Measurements from ENCODE around the gene AGMO. TPM values are rescaled to one million over a fixed set of nuclear protein-coding genes. Genes with fewer than 3 reads are reported as not detected.

Gene AGMO
- polyA plus RNA-seq, 1 donor = 12.7 TPM

DNA sequence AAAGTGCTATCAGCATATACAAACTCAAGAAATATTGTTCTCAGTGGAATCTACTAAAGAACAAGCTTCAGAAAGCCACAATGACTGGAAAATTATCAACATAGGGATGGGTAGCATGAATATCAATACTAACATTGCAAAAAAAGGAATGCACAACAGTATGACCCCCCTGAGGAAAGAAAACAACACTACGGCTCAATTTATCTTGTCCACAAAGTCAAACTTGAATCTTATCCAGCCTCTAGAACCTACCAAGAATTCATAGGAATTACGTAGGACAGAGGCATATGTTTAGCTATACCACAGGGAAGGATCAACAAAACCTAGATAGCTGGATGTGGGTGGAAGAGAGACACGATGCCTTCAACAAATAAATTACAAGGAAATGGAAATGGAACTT lies 54.6 kb downstream of the AGMO start:
- Histone ChIP-seq H3K4me3 (ENCODE audit: low read length) (no peak overlapping the region), H3K36me3 (ENCODE audit: control insufficient read depth, insufficient read depth, low read length) (no peaks in the 10 kb centered on the region), H3K4me1 (ENCODE audit: control insufficient read depth, insufficient read depth, low read length) (no peaks in the 10 kb centered on the region), H3K27me3 (ENCODE audit: control insufficient read depth, insufficient read depth, low read length) (no peaks in the 10 kb centered on the region), H3K9me3 (ENCODE audit: control insufficient read depth, low read depth, low read length) (no peaks in the 10 kb centered on the region), H3K27ac (ENCODE audit: low read length) (no peak overlapping the region)
- WGBS (ENCODE audit: insufficient coverage, low lambda C conversion rate) = 47% methylated on average over 2 of the region's 3 CpGs
- no peak for DNase-seq

DNA sequence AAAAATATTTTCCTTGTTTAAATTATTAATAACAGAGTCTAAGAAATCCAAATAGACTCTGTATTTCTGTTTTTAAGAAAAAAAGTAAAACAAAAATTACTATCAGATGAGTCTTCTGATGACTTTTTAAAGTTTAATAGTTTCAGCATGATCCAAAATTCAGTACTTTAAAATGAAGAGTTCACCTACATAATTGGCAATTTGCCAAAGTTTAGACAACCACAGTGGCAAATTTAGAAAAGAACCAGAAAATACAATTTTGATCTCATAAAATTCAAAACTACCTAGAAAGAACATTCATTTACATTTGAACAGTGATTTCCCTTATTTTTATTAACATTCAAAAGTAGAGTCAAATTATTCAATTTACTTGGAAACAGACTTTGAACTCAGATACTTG lies 56.1 kb downstream of the AGMO start:
- no peak overlapping the region for H3K4me3 ChIP-seq (ENCODE audit: low read length)
- no peaks in the 10 kb centered on the region for H3K36me3 ChIP-seq (ENCODE audit: control insufficient read depth, insufficient read depth, low read length)
- no peak overlapping the region for H3K27ac ChIP-seq (ENCODE audit: low read length)
- H3K9me3 ChIP-seq (ENCODE audit: control insufficient read depth, low read depth, low read length) = no peaks in the 10 kb centered on the region
- no peaks in the 10 kb centered on the region for H3K27me3 ChIP-seq (ENCODE audit: control insufficient read depth, insufficient read depth, low read length)
- no peaks in the 10 kb centered on the region for H3K4me1 ChIP-seq (ENCODE audit: control insufficient read depth, insufficient read depth, low read length)
- no peak for DNase-seq

DNA sequence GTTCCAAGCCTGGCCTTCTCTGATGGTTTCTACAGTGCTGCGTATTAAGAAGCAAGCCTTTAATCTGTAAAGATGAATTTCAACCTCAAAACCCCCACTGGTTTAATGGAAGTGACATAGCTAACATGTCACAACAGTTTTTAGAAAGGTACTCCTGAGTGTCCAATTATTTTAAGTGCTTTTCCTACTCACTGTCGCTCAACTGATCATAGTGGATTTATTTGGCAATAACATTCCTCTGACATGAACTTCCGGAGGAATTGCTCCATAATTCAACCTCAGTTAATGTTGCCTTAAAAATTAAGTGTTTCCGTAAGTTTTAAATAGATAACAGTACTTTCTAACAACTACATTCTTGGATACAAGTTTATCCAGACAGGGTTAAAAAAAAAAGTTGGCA lies 57.5 kb downstream of the AGMO start:
- Histone ChIP-seq H3K9me3 (ENCODE audit: control insufficient read depth, low read depth, low read length) (no peaks in the 10 kb centered on the region), H3K4me3 (ENCODE audit: low read length) (no peak overlapping the region), H3K4me1 (ENCODE audit: control insufficient read depth, insufficient read depth, low read length) (no peaks in the 10 kb centered on the region), H3K27me3 (ENCODE audit: control insufficient read depth, insufficient read depth, low read length) (no peaks in the 10 kb centered on the region), H3K27ac (ENCODE audit: low read length) (no peak overlapping the region), H3K36me3 (ENCODE audit: control insufficient read depth, insufficient read depth, low read length) (no peaks in the 10 kb centered on the region)
- no peak for DNase-seq
- WGBS (ENCODE audit: insufficient coverage, low lambda C conversion rate) = 100% methylated on average over 2 of the region's 4 CpGs

DNA sequence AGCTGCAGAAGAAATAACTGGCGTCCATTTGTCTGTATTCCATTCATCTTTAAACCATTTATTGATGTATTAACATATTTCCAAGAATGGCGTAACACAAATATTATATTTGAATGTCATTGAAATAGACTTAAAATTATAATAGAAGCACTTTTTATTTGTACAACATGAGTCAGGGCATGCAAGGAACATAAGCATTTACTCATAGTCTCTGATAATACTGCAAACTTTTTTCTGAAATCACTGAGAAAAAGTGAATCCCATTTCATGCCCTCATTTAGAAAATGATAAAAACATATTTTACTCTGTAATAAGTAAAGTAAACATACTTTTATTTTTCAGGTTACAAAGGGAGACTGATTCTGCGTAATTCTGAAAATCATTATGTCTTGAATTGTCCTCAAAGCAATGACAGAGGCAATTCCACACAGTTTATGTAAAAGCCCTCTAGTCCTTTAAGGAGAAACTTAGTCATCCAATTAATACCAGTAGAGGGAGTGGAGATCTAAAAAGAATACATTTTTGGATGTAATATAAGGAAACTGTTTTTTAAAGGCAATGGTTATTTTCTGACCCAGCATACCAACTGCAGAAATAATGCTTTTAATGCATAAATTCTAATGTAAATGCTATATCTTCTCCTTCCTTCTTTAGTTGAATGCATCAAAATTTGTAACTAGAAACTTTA lies 58.1 kb downstream of the AGMO start:
- H3K9me3 ChIP-seq (ENCODE audit: control insufficient read depth, low read depth, low read length) = no peaks in the 10 kb centered on the region
- H3K36me3 ChIP-seq (ENCODE audit: control insufficient read depth, insufficient read depth, low read length) = no peaks in the 10 kb centered on the region
- no peak overlapping the region for H3K4me3 ChIP-seq (ENCODE audit: low read length)
- H3K4me1 ChIP-seq (ENCODE audit: control insufficient read depth, insufficient read depth, low read length) = no peaks in the 10 kb centered on the region
- WGBS (ENCODE audit: insufficient coverage, low lambda C conversion rate) = 100% methylated on average over 3 of the region's 3 CpGs
- H3K27me3 ChIP-seq (ENCODE audit: control insufficient read depth, insufficient read depth, low read length) = no peaks in the 10 kb centered on the region
- H3K27ac ChIP-seq (ENCODE audit: low read length) = no peak overlapping the region
- DNase-seq = no peak

DNA sequence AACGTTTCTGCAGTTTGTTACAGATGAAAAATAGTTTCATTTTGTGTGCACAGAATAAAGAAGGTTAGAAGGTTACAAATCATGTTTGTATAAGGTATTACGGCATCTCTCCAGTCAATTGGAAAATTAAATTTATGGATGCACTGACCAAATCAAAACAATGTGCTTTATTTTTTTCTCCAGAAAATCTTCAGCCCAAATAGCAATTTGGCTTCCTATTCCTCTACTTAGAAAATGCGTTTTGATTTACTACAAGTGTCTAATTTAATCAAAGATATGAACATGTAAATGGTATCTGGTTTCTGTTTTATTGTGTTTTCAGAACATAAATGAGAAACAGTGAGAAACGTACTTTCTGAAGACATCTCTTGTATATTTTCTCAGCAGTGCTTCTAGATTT lies 63.4 kb downstream of the AGMO start:
- Histone ChIP-seq H3K27me3 (ENCODE audit: control insufficient read depth, insufficient read depth, low read length) (no peaks in the 10 kb centered on the region), H3K36me3 (ENCODE audit: control insufficient read depth, insufficient read depth, low read length) (no peaks in the 10 kb centered on the region), H3K27ac (ENCODE audit: low read length) (no peak overlapping the region), H3K4me1 (ENCODE audit: control insufficient read depth, insufficient read depth, low read length) (no peaks in the 10 kb centered on the region), H3K9me3 (ENCODE audit: control insufficient read depth, low read depth, low read length) (no peaks in the 10 kb centered on the region), H3K4me3 (ENCODE audit: low read length) (no peak overlapping the region)
- DNase-seq = no peak
- 93% methylated on average over 2 of the region's 4 CpGs for WGBS (ENCODE audit: insufficient coverage, low lambda C conversion rate)

DNA sequence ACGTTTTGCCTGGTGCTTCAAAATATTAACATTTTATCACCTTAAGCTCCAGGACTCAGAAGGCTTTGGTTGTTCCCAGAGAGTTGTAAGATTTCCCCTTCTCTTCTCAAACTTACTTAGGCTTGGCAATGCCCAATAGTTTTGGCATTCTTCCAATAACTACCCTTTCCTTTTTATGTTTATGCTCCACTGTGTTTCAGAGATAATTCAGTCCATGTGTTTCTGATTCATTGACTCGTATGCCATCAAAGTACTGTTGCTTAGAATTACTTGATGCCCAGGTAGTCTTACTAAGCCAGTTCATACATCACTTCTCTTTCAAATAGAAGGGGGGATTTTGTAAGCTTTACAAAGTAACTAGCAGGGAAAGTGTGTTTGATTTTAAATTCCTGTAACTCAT lies 66.6 kb downstream of the AGMO start:
- WGBS (ENCODE audit: insufficient coverage, low lambda C conversion rate) = 50% methylated on average over 1 of the region's 2 CpGs
- H3K27ac ChIP-seq (ENCODE audit: low read length) = no peak overlapping the region
- H3K4me3 ChIP-seq (ENCODE audit: low read length) = no peak overlapping the region
- H3K4me1 ChIP-seq (ENCODE audit: control insufficient read depth, insufficient read depth, low read length) = no peaks in the 10 kb centered on the region
- no peaks in the 10 kb centered on the region for H3K27me3 ChIP-seq (ENCODE audit: control insufficient read depth, insufficient read depth, low read length)
- no peak for DNase-seq
- no peaks in the 10 kb centered on the region for H3K9me3 ChIP-seq (ENCODE audit: control insufficient read depth, low read depth, low read length)
- H3K36me3 ChIP-seq (ENCODE audit: control insufficient read depth, insufficient read depth, low read length) = no peaks in the 10 kb centered on the region

DNA sequence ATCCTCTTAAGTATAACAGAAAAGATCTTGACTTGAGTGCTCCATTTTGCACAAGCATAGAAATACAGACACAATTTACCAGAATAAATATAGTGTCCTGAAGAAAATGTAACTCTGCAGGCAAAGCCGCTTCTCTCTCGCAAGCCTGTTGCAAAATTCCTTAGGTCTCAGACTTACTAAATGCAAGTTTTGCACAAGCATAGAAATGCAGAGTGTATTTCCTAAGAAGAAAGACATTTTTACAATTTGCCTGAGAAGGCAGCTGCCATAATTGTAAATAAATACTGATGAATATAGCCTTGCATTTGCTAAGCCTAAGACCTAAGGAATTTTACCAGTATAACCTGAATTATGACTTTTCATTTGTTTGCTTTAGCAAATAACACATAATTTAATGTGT lies 67.1 kb downstream of the AGMO start:
- Histone ChIP-seq H3K4me3 (ENCODE audit: low read length) (no peak overlapping the region), H3K27me3 (ENCODE audit: control insufficient read depth, insufficient read depth, low read length) (no peaks in the 10 kb centered on the region), H3K4me1 (ENCODE audit: control insufficient read depth, insufficient read depth, low read length) (no peaks in the 10 kb centered on the region), H3K27ac (ENCODE audit: low read length) (no peak overlapping the region), H3K36me3 (ENCODE audit: control insufficient read depth, insufficient read depth, low read length) (no peaks in the 10 kb centered on the region), H3K9me3 (ENCODE audit: control insufficient read depth, low read depth, low read length) (no peaks in the 10 kb centered on the region)
- 40% methylated on average over 2 of the region's 2 CpGs for WGBS (ENCODE audit: insufficient coverage, low lambda C conversion rate)
- DNase-seq = no peak

DNA sequence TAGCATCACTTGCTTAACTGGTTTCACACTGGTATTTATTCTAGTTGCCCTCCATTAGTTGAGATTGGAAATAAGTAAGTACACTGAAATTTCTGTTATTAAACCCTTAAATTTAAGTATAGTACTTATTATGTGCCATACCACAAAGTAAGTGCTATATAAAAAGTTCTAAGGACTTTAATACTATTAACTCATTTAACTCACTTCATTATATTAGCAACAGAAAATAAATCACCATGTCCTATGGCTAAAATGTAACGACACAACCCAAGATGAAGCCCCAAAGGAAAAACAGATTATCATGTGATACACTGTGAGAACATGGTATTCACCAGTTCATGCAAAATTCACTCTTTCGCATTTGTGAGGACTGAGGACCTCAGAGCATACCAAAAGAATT lies 70.5 kb downstream of the AGMO start:
- Histone ChIP-seq H3K9me3 (ENCODE audit: control insufficient read depth, low read depth, low read length) (no peaks in the 10 kb centered on the region), H3K36me3 (ENCODE audit: control insufficient read depth, insufficient read depth, low read length) (no peaks in the 10 kb centered on the region), H3K4me3 (ENCODE audit: low read length) (no peak overlapping the region), H3K27ac (ENCODE audit: low read length) (no peak overlapping the region), H3K27me3 (ENCODE audit: control insufficient read depth, insufficient read depth, low read length) (no peaks in the 10 kb centered on the region), H3K4me1 (ENCODE audit: control insufficient read depth, insufficient read depth, low read length) (no peaks in the 10 kb centered on the region)
- no peak for DNase-seq
- no CpG with 5 or more reads among the region's 2 CpGs for WGBS (ENCODE audit: insufficient coverage, low lambda C conversion rate)

DNA sequence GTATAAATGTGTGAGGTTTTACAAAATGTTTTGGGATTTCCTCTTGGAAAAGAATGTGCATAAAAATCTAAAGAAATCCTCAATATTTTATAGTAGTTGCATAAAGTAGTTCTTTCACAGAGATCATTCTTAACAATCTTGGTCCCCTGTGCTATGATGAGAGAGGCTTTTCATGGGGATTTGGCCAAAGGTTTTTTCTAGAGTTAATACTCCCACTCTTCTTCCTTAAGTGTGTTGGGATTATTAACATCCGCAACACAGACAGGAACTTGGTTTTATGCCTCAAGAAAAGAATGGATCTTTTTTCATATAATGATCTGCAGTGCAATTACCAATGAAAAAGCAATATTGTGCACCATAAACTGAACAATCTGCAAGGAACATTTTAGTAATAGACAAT lies 71.5 kb downstream of the AGMO start:
- Histone ChIP-seq H3K36me3 (ENCODE audit: control insufficient read depth, insufficient read depth, low read length) (no peaks in the 10 kb centered on the region), H3K4me1 (ENCODE audit: control insufficient read depth, insufficient read depth, low read length) (no peaks in the 10 kb centered on the region), H3K4me3 (ENCODE audit: low read length) (no peak overlapping the region), H3K27me3 (ENCODE audit: control insufficient read depth, insufficient read depth, low read length) (no peaks in the 10 kb centered on the region), H3K27ac (ENCODE audit: low read length) (no peak overlapping the region), H3K9me3 (ENCODE audit: control insufficient read depth, low read depth, low read length) (no peaks in the 10 kb centered on the region)
- DNase-seq = no peak
- WGBS (ENCODE audit: insufficient coverage, low lambda C conversion rate) = 100% methylated on average over 1 of the region's 1 CpG

DNA sequence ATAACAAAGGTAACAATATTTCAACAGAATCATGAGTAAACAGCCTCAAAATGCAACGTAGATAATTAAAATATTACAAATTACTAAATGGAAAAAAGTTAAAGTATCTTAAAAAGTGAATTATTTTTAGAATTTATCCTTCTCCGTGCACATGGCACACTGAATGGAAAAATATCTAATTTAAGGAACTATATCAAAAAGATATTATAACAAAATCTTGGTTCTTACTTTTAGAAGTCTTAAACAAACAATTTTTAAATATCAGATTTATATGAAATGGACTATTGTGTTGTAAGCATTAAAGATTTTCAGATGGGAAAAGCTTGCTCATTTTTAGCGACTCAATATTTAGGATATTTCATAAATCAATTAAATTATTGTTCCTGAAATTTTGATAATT lies 72.0 kb downstream of the AGMO start:
- no peaks in the 10 kb centered on the region for H3K9me3 ChIP-seq (ENCODE audit: control insufficient read depth, low read depth, low read length)
- H3K36me3 ChIP-seq (ENCODE audit: control insufficient read depth, insufficient read depth, low read length) = no peaks in the 10 kb centered on the region
- 96% methylated on average over 3 of the region's 3 CpGs for WGBS (ENCODE audit: insufficient coverage, low lambda C conversion rate)
- no peak for DNase-seq
- H3K27me3 ChIP-seq (ENCODE audit: control insufficient read depth, insufficient read depth, low read length) = no peaks in the 10 kb centered on the region
- H3K27ac ChIP-seq (ENCODE audit: low read length) = no peak overlapping the region
- H3K4me3 ChIP-seq (ENCODE audit: low read length) = no peak overlapping the region
- no peaks in the 10 kb centered on the region for H3K4me1 ChIP-seq (ENCODE audit: control insufficient read depth, insufficient read depth, low read length)

DNA sequence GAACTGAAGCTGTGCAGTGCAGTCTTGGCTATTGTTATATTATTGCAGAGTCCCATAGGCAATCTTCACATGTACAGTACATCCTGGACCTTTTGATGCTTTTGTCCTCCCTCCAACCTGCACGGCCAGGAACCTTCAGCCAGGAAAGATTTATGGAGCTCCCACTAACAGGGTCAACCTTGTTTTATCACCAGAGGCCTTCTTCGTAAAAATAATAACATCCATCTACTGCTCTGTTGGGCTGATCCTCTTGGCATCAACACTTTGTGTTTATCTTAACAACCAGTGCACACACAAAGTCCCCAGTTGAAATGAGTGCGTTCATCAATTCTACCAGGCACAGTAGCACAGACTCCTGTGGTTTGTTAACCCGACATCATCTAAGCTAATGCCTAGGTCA lies 72.4 kb downstream of the AGMO start:
- H3K27me3 ChIP-seq (ENCODE audit: control insufficient read depth, insufficient read depth, low read length) = no peaks in the 10 kb centered on the region
- no peak overlapping the region for H3K27ac ChIP-seq (ENCODE audit: low read length)
- peak in 1 of 2 donors; percentile 5 for DNase-seq
- no peaks in the 10 kb centered on the region for H3K36me3 ChIP-seq (ENCODE audit: control insufficient read depth, insufficient read depth, low read length)
- no peak overlapping the region for H3K4me3 ChIP-seq (ENCODE audit: low read length)
- H3K4me1 ChIP-seq (ENCODE audit: control insufficient read depth, insufficient read depth, low read length) = no peaks in the 10 kb centered on the region
- no peaks in the 10 kb centered on the region for H3K9me3 ChIP-seq (ENCODE audit: control insufficient read depth, low read depth, low read length)
- no CpG with 5 or more reads among the region's 4 CpGs for WGBS (ENCODE audit: insufficient coverage, low lambda C conversion rate)
